ENCODE measurements around the gene SELP.

The SELP gene

GRCh38 chr1:169586395-169587255 lies 43.3 kb downstream of the SELP start, which contains the start of gene F5:
F5 (minus strand) TSS chr1:169586481; CDS start chr1:169586386, 95 bp downstream.
- peak; percentile 69 for TF ChIP-seq CTCF (IDR thresholded peaks at IDR 0.05; ENCODE audit: insufficient read depth, low read depth, low read length, missing control alignments)
- H3K4me3 ChIP-seq (ENCODE audit: low read length), result no peak within 1 kb of the TSS
- DNase-seq (ENCODE audit: low read depth), result peak; percentile 71

- DNase-seq (ENCODE audit: low read depth), result no peak
- TF ChIP-seq CTCF (IDR thresholded peaks at IDR 0.05; ENCODE audit: insufficient read depth, low read depth, low read length, missing control alignments), result no peak
- H3K4me3 ChIP-seq (ENCODE audit: low read length), result no peak overlapping the region
These were observed 43.9 kb downstream of the SELP start for GRCh38 chr1:169586067-169586394.

- DNase-seq (ENCODE audit: low read depth), result no peak
- no peak overlapping the region for H3K4me3 ChIP-seq (ENCODE audit: low read length)
- TF ChIP-seq CTCF (IDR thresholded peaks at IDR 0.05; ENCODE audit: insufficient read depth, low read depth, low read length, missing control alignments), result no peak
These were observed 44.7 kb downstream of the SELP start for GRCh38 chr1:169585181-169585580.

GRCh38 chr1:169584483-169585144 lies 45.3 kb downstream of the SELP start:
- DNase-seq (ENCODE audit: low read depth), result peak; percentile 65
- no peak overlapping the region for H3K4me3 ChIP-seq (ENCODE audit: low read length)

GRCh38 chr1:169577981-169578738 lies 51.8 kb downstream of the SELP start:
- no peak for DNase-seq (ENCODE audit: low read depth)
- H3K4me3 ChIP-seq (ENCODE audit: low read length), result no peak overlapping the region
- TF ChIP-seq CTCF (IDR thresholded peaks at IDR 0.05; ENCODE audit: insufficient read depth, low read depth, low read length, missing control alignments), result no peak

More at GRCh38 chr1:169584483-169585144, 45.3 kb downstream of the SELP start:
- no peak for TF ChIP-seq CTCF (IDR thresholded peaks at IDR 0.05; ENCODE audit: insufficient read depth, low read depth, low read length, missing control alignments)

GRCh38 chr1:169576935-169577331 lies 53.0 kb downstream of the SELP start:
- no peak overlapping the region for H3K4me3 ChIP-seq (ENCODE audit: low read length)
- TF ChIP-seq CTCF (IDR thresholded peaks at IDR 0.05; ENCODE audit: insufficient read depth, low read depth, low read length, missing control alignments), result no peak
- DNase-seq (ENCODE audit: low read depth), result no peak
